ENCODE data around the gene NPR2.

Gene NPR2

GRCh38 chr9:35791297-35791921 is at the start of gene NPR2:
Gene NPR2 (plus strand): TSS chr9:35791591. CDS start chr9:35792409, 818 bp downstream.
- no peak for DNase-seq (ENCODE audit: low spot score)

DNA sequence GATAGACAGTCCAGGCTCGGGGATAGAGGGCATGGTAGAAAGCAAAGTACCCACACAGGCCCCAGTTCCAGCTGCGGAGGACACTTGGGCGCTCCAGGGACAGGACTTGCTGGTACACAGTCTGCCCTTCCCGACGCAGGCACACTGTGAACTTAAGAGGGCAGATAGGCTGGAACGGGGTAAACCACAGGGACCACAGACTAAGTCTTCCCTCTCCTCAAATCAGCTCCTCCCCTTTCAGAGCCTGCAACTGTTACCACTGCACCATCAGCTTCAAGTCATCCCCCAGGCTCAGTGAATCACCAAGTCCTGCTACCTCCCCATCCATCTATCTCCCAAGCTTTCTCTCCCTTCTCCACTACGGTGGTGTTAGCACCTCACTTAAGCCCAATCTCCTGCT is 49.7 kb upstream of the NPR2 start:
- no peak for DNase-seq (ENCODE audit: low spot score)

DNA sequence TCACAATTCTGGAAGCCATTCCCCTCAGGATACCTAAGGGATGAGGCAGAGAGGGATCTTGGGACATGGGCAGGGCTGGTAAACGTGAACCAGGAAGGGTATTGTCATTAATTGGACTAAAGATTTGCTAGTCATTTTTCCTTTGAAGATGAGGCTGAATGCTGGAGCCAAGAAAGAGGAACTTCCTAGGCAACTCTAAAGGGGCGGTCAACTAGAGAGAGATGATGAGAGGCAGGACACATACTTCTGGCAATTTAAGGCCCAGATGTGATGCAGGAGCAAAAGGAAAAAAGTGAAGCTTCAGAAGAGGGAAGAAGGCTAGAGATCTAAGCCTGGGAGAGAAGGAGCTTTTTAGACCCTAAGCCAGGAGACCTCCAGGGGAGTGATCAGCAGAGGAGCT is 47.9 kb upstream of the NPR2 start:
- no peak for DNase-seq (ENCODE audit: low spot score)

DNA sequence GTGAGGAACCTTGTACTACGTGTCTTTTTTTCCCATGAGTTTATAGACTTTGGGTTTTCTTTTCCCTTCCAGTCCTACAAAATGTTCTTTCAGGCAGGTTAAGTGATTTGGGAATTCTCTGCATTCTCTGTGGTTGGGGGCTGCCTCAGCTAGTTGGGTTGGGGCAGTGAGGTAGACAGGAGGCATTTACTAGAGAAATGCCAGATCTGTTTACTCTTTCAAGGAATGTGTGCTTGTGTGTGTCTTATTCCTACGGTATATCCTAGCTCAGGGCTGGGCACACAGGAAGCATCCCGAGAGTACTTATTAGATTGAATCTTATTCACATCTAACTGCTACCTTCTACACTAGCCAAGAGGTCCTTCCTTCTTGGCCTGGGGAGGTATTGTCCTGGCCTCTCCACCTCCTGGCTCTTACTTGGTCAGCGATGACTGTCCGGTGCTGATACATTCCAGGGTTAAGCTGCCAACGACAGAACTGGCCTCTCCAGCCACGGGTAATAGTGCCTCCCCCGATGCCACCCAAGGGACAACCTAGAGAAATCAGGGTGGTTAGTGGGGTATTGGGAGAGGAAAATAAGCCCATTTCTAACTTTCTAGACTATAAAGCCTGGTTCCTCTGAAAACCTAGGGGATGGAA is 47.4 kb upstream of the NPR2 start:
- DNase-seq (ENCODE audit: low spot score) = no peak

DNA sequence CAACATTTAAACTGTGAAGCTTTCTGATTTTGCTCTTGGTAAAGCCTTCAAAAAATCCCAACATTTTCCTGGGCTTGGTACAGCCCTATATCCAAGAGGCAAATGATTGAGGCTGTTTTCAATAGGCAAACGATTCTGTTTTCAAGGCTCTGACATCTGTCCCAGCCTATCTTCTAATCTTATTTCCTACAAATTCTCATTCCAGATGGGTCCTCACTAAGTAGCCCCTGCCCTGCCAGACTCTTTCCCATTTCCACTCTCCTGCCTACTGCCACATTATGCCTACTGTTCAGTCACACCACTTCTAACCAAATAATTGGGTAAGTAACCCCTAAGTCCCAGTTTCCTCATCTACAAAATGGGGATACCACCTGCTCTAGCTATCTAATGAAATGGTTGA is 45.8 kb upstream of the NPR2 start:
- no peak for DNase-seq (ENCODE audit: low spot score)

DNA sequence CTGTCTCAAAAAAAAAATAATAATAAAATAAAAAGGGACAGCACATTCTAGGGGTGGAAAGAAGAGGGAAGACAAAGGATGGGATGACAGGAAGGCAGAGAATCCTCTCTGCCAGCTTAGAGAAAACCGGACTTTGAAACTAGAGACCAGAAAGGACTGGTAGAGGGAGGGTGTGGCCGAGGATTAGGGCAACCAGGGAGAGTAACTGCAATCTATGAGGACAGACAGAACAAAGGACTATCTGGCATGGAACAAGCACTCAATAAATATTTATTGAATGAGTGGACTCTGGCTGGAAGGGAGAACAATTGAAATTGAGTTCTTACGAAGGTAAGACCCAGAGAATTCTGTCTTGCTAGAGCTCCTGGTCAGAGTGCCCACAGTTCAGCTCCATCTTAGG is 44.8 kb upstream of the NPR2 start:
- no peak for DNase-seq (ENCODE audit: low spot score)

- no peak for DNase-seq (ENCODE audit: low spot score)
These were observed 43.0 kb upstream of the NPR2 start for GRCh38 chr9:35748242-35748857.

GRCh38 chr9:35748858-35749514 is 42.4 kb upstream of the NPR2 start, which contains the start of the genes GBA2 and RGP1:
Gene GBA2 (minus strand): TSS chr9:35749228. CDS start chr9:35748704, 524 bp downstream.
Gene RGP1 (plus strand): TSS chr9:35749287. CDS start chr9:35749756, 469 bp downstream.
- DNase-seq (ENCODE audit: low spot score) = peak; percentile 81

GRCh38 chr9:35749515-35750255 is 41.7 kb upstream of the NPR2 start:
- peak; percentile 44 for DNase-seq (ENCODE audit: low spot score)

GRCh38 chr9:35750256-35750531 is 41.2 kb upstream of the NPR2 start:
- DNase-seq (ENCODE audit: low spot score) = no peak

- DNase-seq (ENCODE audit: low spot score) = no peak
These were observed 37.9 kb upstream of the NPR2 start for GRCh38 chr9:35753466-35753865.

GRCh38 chr9:35754264-35754663 is 37.1 kb upstream of the NPR2 start, which contains the start of gene MSMP:
Gene MSMP (minus strand): TSS chr9:35754276. CDS start chr9:35754129, 147 bp downstream.
- no peak for DNase-seq (ENCODE audit: low spot score)

DNA sequence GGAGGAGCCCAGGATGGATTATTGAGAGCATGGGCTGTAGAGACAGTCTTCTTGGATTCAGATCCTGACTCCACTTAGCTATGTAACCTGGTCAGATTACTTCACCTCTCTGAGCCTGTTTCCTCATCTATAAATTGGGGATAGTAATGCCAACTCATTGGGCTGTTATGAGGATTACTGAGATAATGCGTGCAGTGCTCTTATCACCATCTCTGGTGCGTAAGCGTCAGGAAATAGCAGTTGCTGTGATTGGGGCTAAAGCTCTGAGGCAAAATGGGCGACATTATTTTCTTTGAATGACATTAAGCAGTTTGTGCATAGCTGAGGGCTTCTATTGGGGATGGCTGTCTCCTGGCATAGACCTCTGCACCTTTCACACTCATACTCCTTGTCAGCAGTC is 36.3 kb upstream of the NPR2 start:
- no peak for DNase-seq (ENCODE audit: low spot score)

GRCh38 chr9:35756275-35757225 is 34.8 kb upstream of the NPR2 start:
- DNase-seq (ENCODE audit: low spot score) = peak; percentile 77

DNA sequence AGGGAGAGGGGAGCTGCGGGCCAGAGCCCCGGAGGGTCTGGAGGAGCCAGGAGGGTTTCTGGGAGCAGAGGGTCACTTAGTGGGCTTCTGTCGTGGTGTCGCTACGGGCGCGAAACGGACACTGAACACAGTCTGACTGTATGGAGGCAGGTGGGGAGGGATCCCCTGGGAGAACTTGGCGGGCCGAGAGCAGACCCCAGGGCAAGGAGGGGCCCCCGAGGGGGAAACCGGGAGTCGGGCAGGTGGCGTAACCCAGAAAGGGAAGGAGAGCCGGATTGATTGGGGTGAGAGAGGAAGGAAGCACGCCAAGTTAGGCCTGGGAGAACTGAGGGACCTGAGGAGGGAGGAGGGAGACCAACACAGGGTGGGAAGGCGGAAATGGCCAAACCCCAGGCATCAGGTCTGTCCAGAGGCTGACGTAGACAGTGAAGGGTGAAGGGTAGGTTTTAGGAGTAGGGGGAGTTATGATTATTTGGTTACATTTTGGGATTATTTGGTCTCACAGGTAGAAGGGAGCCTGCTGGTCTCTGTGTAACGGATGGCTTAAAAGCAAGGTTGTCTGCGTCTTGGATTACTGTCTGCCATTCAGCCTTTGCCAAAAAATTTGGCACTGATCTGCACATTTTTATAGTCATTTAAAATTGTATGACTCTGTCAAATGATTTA is 34.0 kb upstream of the NPR2 start:
- peak; percentile 47 for DNase-seq (ENCODE audit: low spot score)

DNA sequence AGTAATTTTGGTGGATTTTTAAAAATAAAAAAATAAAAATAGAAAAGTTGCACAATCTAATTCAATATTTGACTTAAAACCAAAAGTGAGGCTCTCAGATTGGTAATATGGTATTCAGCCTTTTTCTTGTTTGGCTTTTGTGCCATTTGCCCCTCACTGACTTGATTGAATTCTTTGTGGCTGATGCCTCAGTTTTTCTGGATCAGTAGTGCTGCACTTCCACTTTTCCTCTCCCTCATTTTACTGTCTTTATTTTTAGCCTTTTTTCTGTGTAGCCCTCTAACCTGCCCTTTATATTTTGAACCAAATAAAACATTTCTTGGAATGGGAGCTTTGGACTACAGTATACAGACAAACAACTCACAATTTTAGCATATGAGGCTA is 33.5 kb upstream of the NPR2 start:
- DNase-seq (ENCODE audit: low spot score) = no peak

DNA sequence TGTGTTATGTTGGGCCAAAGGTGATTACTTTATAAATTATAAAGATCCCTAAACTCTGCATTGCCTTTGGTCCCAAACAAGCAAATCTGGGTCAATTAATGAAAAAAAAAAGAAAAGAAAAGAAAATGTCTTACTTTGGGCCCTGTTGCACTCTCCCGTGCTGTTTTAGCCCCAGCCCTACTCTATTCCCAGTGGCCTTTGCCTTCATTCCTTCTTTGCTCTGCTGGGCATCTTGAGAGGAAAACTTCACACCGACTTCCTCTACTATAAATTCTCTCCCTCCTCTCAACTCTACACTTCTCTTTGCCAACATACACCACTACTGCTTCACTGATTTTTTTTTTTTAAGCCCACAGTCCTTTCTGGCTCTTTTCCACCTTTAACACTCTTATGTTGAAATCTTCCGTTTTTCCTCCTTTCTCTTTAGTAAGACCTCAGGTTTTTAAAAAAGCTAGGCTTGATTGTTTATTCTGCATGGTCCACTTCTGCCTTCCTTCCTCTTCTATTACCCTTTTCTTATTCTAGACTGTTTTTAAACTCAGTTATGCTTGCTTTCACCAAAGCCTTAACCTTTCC is 32.8 kb upstream of the NPR2 start:
- no peak for DNase-seq (ENCODE audit: low spot score)

DNA sequence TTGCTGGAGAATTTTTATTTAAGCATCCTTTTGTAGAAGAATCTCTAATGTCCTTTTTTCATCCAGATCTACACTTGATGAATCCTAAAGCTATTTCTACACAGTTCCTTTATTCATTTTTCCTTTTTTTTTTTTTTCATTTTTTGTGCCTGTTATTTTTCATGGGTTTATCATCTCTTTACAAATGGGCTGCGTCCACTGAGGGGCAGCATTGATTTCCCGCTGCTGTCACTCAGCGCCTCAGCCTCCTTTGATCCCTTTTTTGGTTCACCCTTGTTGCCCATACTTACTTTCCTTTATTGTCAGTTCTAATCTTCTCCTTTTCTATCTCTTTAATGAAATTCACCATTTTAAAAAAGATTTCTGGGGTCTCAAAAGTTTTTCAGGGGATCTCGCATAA is 31.6 kb upstream of the NPR2 start:
- DNase-seq (ENCODE audit: low spot score) = no peak

GRCh38 chr9:35760651-35761050 is 30.7 kb upstream of the NPR2 start:
- DNase-seq (ENCODE audit: low spot score) = peak; percentile 33

- DNase-seq (ENCODE audit: low spot score) = no peak
These were observed 28.2 kb upstream of the NPR2 start for GRCh38 chr9:35763181-35763580.
